PC-9 (cell line): Measurements from ENCODE around the gene PROP1.

ENCODE experiments used
- EZH2 ChIP-seq: fragments of 200-600 bp; sonication (generic); IDR thresholded peaks from 2 replicates; pipeline ENCODE4 v1.8.0; 2017; ENCODE audit warnings: antibody characterized with exemption, low read depth
- TF ChIP-seq, protein P1 (sequence below): fragments of 200-600 bp; sonication (generic); conservative IDR thresholded peaks from 2 replicates; pipeline ENCODE4 v1.6.1; 2017; ENCODE audit warnings: mixed run types, antibody characterized with exemption, mild to moderate bottlenecking, moderate library complexity

DNA sequence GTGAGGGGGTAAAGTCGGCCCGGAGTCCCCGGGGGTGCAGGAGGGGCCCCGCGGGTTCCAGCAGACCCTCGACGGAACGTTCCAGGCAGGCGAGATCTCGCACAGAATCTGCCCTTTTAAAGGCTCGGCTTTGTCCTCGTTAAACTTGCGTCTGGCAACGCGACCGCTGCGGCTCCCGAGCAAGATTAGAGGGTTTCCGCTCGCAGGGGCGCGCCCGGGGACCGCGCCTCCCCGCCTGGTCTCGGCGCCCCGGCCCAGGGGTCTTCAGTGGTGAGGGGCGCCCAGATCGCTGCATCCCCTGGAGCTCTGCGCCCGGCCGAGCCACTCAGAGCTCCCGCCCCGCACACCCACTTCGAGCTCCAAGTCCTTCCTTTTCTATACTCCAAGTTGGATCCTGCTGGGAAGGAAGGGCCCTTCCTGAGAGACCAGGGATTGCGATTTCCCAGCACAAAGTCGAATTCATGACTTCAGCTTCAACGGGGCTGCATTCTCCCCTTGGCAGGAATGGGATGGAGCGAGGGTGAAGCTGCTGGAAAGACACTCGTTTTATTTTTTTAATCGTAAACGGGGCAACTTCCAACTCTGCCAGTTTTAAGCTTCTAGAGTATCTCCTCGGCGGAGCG lies 11.3 kb downstream of the PROP1 start:
- TF ChIP-seq, protein P1, sequence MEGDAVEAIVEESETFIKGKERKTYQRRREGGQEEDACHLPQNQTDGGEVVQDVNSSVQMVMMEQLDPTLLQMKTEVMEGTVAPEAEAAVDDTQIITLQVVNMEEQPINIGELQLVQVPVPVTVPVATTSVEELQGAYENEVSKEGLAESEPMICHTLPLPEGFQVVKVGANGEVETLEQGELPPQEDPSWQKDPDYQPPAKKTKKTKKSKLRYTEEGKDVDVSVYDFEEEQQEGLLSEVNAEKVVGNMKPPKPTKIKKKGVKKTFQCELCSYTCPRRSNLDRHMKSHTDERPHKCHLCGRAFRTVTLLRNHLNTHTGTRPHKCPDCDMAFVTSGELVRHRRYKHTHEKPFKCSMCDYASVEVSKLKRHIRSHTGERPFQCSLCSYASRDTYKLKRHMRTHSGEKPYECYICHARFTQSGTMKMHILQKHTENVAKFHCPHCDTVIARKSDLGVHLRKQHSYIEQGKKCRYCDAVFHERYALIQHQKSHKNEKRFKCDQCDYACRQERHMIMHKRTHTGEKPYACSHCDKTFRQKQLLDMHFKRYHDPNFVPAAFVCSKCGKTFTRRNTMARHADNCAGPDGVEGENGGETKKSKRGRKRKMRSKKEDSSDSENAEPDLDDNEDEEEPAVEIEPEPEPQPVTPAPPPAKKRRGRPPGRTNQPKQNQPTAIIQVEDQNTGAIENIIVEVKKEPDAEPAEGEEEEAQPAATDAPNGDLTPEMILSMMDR = no peak
- no peak for TF ChIP-seq EZH2
